Right lobe of liver (tissue), 4 donors: ENCODE data around the gene PHF1.

ENCODE experiments used
- CTCF ChIP-seq, 4 donors: fragments of 200-600 bp in 3 of 4; fragments of 450-650 bp in 1 of 4; IDR thresholded peaks; one replicate each; pipeline versions ENCODE4 v1.5.1 to v1.8.0; 2016 to 2022; ENCODE audit warnings: antibody characterized with exemption in 4 of 4, mild to moderate bottlenecking in 2 of 4
- POLR2A ChIP-seq: fragments of 450-650 bp; IDR thresholded peaks from one replicate; pipeline ENCODE4 v1.6.1; 2017; ENCODE audit warnings: antibody characterized with exemption, mild to moderate bottlenecking
- donor health status: DM: no; HTN: no; CAD: no.
- donor health status: DM: no; HTN: no; CAD: no.
- donor health status: DM: no; HTN: yes; CAD: no.

- TF ChIP-seq CTCF (IDR thresholded peaks at IDR 0.05) (no peak), POLR2A (no peak)
Observed at GRCh38 chr6:33404884-33405283, 5.9 kb upstream of the PHF1 start.
